ENCODE measurements around the gene MAP1A.
"Not testable (repeated sequence)": the region's sequence is repeated elsewhere in the genome, so short reads cannot be mapped to it uniquely, and the experiment has no call there.

Gene MAP1A

GRCh38 chr15:43531018-43531670, 13.7 kb downstream of the MAP1A start:
- no peak for DNase-seq

GRCh38 chr15:43532826-43533225, 15.4 kb downstream of the MAP1A start:
- not testable (repeated sequence) for DNase-seq

- DNase-seq: no peak
These were observed 17.5 kb downstream of the MAP1A start for GRCh38 chr15:43534897-43535296.

GRCh38 chr15:43538091-43538490, 20.7 kb downstream of the MAP1A start:
- no peak for DNase-seq

GRCh38 chr15:43541785-43542184, 24.4 kb downstream of the MAP1A start:
- DNase-seq: no peak

- no peak for DNase-seq
These were observed 26.9 kb downstream of the MAP1A start for GRCh38 chr15:43544266-43544665.

GRCh38 chr15:43545426-43545825, 28.0 kb downstream of the MAP1A start:
- no peak for DNase-seq

GRCh38 chr15:43547539-43547938, 30.1 kb downstream of the MAP1A start:
- no peak for DNase-seq

GRCh38 chr15:43550527-43551363, 33.3 kb downstream of the MAP1A start:
- DNase-seq: no peak

- no peak for DNase-seq
These were observed 34.8 kb downstream of the MAP1A start for GRCh38 chr15:43552256-43552655.

GRCh38 chr15:43552986-43553385, 35.6 kb downstream of the MAP1A start:
- DNase-seq: no peak

- not testable (repeated sequence) for DNase-seq
These were observed 45.3 kb downstream of the MAP1A start for GRCh38 chr15:43562753-43563152.

- not testable (repeated sequence) for DNase-seq
These were observed 46.4 kb downstream of the MAP1A start for GRCh38 chr15:43563793-43564192.

GRCh38 chr15:43566615-43567014, 49.2 kb downstream of the MAP1A start:
- not testable (repeated sequence) for DNase-seq

GRCh38 chr15:43574607-43575006, 57.2 kb downstream of the MAP1A start:
- DNase-seq: not testable (repeated sequence)
